D721Med (cell line): Measurements from ENCODE around the gene CFAP92.

Experiments
- DNase-seq: peaks from one replicate; pipeline ENCODE4 v3.0.0; 2011; ENCODE audit warnings: low spot score; ENCODE audit not compliant: insufficient read length
- FAIRE-seq: peaks from 2 replicates; lab custom pipeline; 2011; peaks lifted over from hg19 to GRCh38; lab: Jason Lieb, UNC
- CTCF ChIP-seq: IDR thresholded peaks from 2 replicates; pipeline ENCODE4 v1.5.1; 2012; ENCODE audit warnings: mild to moderate bottlenecking, control low read depth; ENCODE audit not compliant: insufficient read depth; ENCODE audit errors: missing control alignments

Gene CFAP92

GRCh38 chr3:129036222-129037092, 42.6 kb upstream of the CFAP92 start:
- FAIRE-seq, result no peak
- TF ChIP-seq CTCF, result no peak
- no peak for DNase-seq

- DNase-seq, result no peak
- FAIRE-seq, result no peak
- no peak for TF ChIP-seq CTCF
Observed at GRCh38 chr3:129035360-129036221, 41.7 kb upstream of the CFAP92 start.

- DNase-seq (no peak), FAIRE-seq (no peak)
- no peak for TF ChIP-seq CTCF
Observed at GRCh38 chr3:129034642-129035041, 40.8 kb upstream of the CFAP92 start.

- no peak for FAIRE-seq
- DNase-seq, result no peak
- no peak for TF ChIP-seq CTCF
Observed at GRCh38 chr3:129033633-129034321, 39.9 kb upstream of the CFAP92 start.

- no peak for TF ChIP-seq CTCF
- no peak for DNase-seq
- FAIRE-seq, result no peak
Observed at GRCh38 chr3:129033151-129033550, 39.3 kb upstream of the CFAP92 start.

GRCh38 chr3:129032716-129033115, 38.8 kb upstream of the CFAP92 start:
- DNase-seq, result no peak
- TF ChIP-seq CTCF, result no peak
- FAIRE-seq, result no peak
